Mesendoderm (in vitro differentiated cells): ENCODE measurements around the gene GPHA2.

Source experiments
- DNase-seq: peaks from one replicate; pipeline ENCODE4 v3.0.0; 2013
- H2AK5ac ChIP-seq: 2 replicates; pipeline ENCODE4 v1.6.1; 2013; ENCODE audit warnings: low read length, inconsistent platforms
- H2BK120ac ChIP-seq: 2 replicates; pipeline ENCODE4 v1.6.1; 2013; ENCODE audit warnings: low read depth, mild to moderate bottlenecking, low read length, moderate library complexity, mixed read lengths
- H2BK15ac ChIP-seq: replicated peaks from 2 replicates; pipeline ENCODE4 v1.6.1; 2013; ENCODE audit warnings: low read depth, mild to moderate bottlenecking, moderate library complexity
- H2BK5ac ChIP-seq: 2 replicates; pipeline ENCODE4 v1.6.1; 2013; ENCODE audit warnings: low read length, inconsistent platforms
- H3K18ac ChIP-seq: 2 replicates; pipeline ENCODE4 v1.6.1; 2013; ENCODE audit warnings: mild to moderate bottlenecking, low read length, mixed read lengths
- H3K23ac ChIP-seq: one replicate; pipeline ENCODE4 v1.6.1; 2013; ENCODE audit warnings: low read length
- H3K27ac ChIP-seq: 2 replicates; pipeline ENCODE4 v1.5.1; 2013; ENCODE audit warnings: low read depth, mild to moderate bottlenecking, inconsistent platforms, low read length, moderate library complexity
- H3K27me3 ChIP-seq: 2 replicates; pipeline ENCODE4 v1.6.1; 2013; ENCODE audit warnings: low read length, control low read depth, mild to moderate bottlenecking, inconsistent platforms; ENCODE audit not compliant: insufficient read depth, poor library complexity
- H3K36me3 ChIP-seq: 2 replicates; pipeline ENCODE4 v1.6.1; 2013; ENCODE audit warnings: low read length, inconsistent platforms; ENCODE audit not compliant: control insufficient read depth, insufficient read depth
- H3K4ac ChIP-seq: one replicate; pipeline ENCODE4 v1.6.1; 2013; ENCODE audit warnings: low read depth, mild to moderate bottlenecking, low read length, moderate library complexity
- H3K4me1 ChIP-seq: 2 replicates; pipeline ENCODE4 v1.6.1; 2013; ENCODE audit warnings: low read depth, low read length, inconsistent platforms; ENCODE audit not compliant: control insufficient read depth
- H3K4me2 ChIP-seq: 2 replicates; pipeline ENCODE4 v1.6.1; 2013; ENCODE audit warnings: low read length
- H3K4me3 ChIP-seq: 2 replicates; pipeline ENCODE4 v1.5.1; 2013; ENCODE audit warnings: mild to moderate bottlenecking, low read length
- H3K56ac ChIP-seq: one replicate; pipeline ENCODE4 v1.6.1; 2013; ENCODE audit warnings: low read length
- H3K79me1 ChIP-seq: 2 replicates; pipeline ENCODE4 v1.6.1; 2013; ENCODE audit warnings: low read length, inconsistent platforms
- H3K79me2 ChIP-seq: 2 replicates; pipeline ENCODE4 v1.6.1; 2013; ENCODE audit warnings: mild to moderate bottlenecking, low read length; ENCODE audit not compliant: control insufficient read depth, insufficient read depth
- H3K9ac ChIP-seq: 2 replicates; pipeline ENCODE4 v1.6.1; 2013; ENCODE audit warnings: low read length, inconsistent platforms
- H4K5ac ChIP-seq: one replicate; pipeline ENCODE4 v1.6.1; 2013; ENCODE audit warnings: low read length
- H4K8ac ChIP-seq: one replicate; pipeline ENCODE4 v1.6.1; 2013; ENCODE audit warnings: low read depth, mild to moderate bottlenecking, control low read depth, low read length, moderate library complexity
- WGBS: extraction: QIAGEN DNeasy Blood & Tissue Kit; methylation state at CpG from one replicate; pipeline ENCODE4 v1.1.7; 2013; ENCODE audit warnings: low lambda C conversion rate, missing lambda C conversion rate; ENCODE audit not compliant: insufficient coverage; ENCODE audit errors: extremely low coverage; 5-methylcytosine and 5-hydroxymethylcytosine counted together

Gene GPHA2

GRCh38 chr11:64892838-64893193, 42.9 kb downstream of the GPHA2 start:
- Histone ChIP-seq H3K36me3 (peaks cover 1% of the 10 kb centered on the region), H2BK120ac (no peak overlapping the region), H4K5ac (no peak overlapping the region), H3K4ac (no peak overlapping the region), H3K56ac (no peak overlapping the region), H3K4me2 (no peak overlapping the region), H3K27me3 (no peaks in the 10 kb centered on the region), H2AK5ac (no peak overlapping the region), H3K18ac (no peak overlapping the region), H2BK5ac (no peak overlapping the region), H3K27ac (no peak overlapping the region), H3K4me1 (no peaks in the 10 kb centered on the region), H3K23ac (no peak overlapping the region), H2BK15ac (no peak overlapping the region), H3K79me1 (no peaks in the 10 kb centered on the region), H3K4me3 (no peak overlapping the region), H3K9ac (no peak overlapping the region), H4K8ac (no peak overlapping the region), H3K79me2 (no peaks in the 10 kb centered on the region)
- no CpG with 5 or more reads among the region's 10 CpGs for WGBS
- no peak for DNase-seq

GRCh38 chr11:64892411-64892831, 43.3 kb downstream of the GPHA2 start:
- H3K27me3 ChIP-seq, result no peaks in the 10 kb centered on the region
- no peak overlapping the region for H3K23ac ChIP-seq
- H2BK120ac ChIP-seq, result no peak overlapping the region
- no peak overlapping the region for H3K4me2 ChIP-seq
- no peak overlapping the region for H2BK15ac ChIP-seq
- H3K27ac ChIP-seq, result no peak overlapping the region
- H4K8ac ChIP-seq, result no peak overlapping the region
- H3K36me3 ChIP-seq, result peaks cover 1% of the 10 kb centered on the region
- no peaks in the 10 kb centered on the region for H3K4me1 ChIP-seq
- H3K4ac ChIP-seq, result no peak overlapping the region
- H3K79me2 ChIP-seq, result no peaks in the 10 kb centered on the region
- no peak overlapping the region for H2BK5ac ChIP-seq
- H3K4me3 ChIP-seq, result no peak overlapping the region
- no CpG with 5 or more reads among the region's 11 CpGs for WGBS
- no peak for DNase-seq
- H3K18ac ChIP-seq, result no peak overlapping the region
- no peak overlapping the region for H4K5ac ChIP-seq
- H3K56ac ChIP-seq, result no peak overlapping the region
- H3K9ac ChIP-seq, result no peak overlapping the region
- no peak overlapping the region for H2AK5ac ChIP-seq
- H3K79me1 ChIP-seq, result no peaks in the 10 kb centered on the region

- Histone ChIP-seq H2BK5ac (no peak overlapping the region), H4K8ac (no peak overlapping the region), H3K79me1 (no peaks in the 10 kb centered on the region), H3K4me1 (no peaks in the 10 kb centered on the region), H3K27ac (no peak overlapping the region), H3K4me3 (no peak overlapping the region), H3K27me3 (no peaks in the 10 kb centered on the region), H2AK5ac (no peak overlapping the region), H2BK15ac (no peak overlapping the region), H2BK120ac (no peak overlapping the region), H4K5ac (no peak overlapping the region), H3K18ac (no peak overlapping the region), H3K36me3 (peaks cover 1% of the 10 kb centered on the region), H3K4me2 (no peak overlapping the region), H3K9ac (no peak overlapping the region), H3K23ac (no peak overlapping the region), H3K79me2 (no peaks in the 10 kb centered on the region), H3K4ac (no peak overlapping the region), H3K56ac (no peak overlapping the region)
- no peak for DNase-seq
- WGBS, result no CpG with 5 or more reads among the region's 5 CpGs
Observed at GRCh38 chr11:64891880-64892279, 43.8 kb downstream of the GPHA2 start.

GRCh38 chr11:64891215-64891848, 44.4 kb downstream of the GPHA2 start:
- WGBS, result no CpG with 5 or more reads among the region's 25 CpGs
- Histone ChIP-seq H3K79me2 (no peaks in the 10 kb centered on the region), H3K4me2 (no peak overlapping the region), H4K5ac (no peak overlapping the region), H3K36me3 (no peaks in the 10 kb centered on the region), H3K18ac (no peak overlapping the region), H3K79me1 (no peaks in the 10 kb centered on the region), H3K27me3 (no peaks in the 10 kb centered on the region), H3K4me1 (no peaks in the 10 kb centered on the region), H2BK120ac (no peak overlapping the region), H2BK5ac (no peak overlapping the region), H4K8ac (no peak overlapping the region), H2BK15ac (no peak overlapping the region), H2AK5ac (no peak overlapping the region), H3K4ac (no peak overlapping the region), H3K4me3 (no peak overlapping the region), H3K23ac (no peak overlapping the region), H3K56ac (no peak overlapping the region), H3K27ac (no peak overlapping the region), H3K9ac (no peak overlapping the region)
- no peak for DNase-seq

- Histone ChIP-seq H3K79me2 (no peaks in the 10 kb centered on the region), H4K5ac (no peak overlapping the region), H3K4me2 (no peak overlapping the region), H3K56ac (no peak overlapping the region), H3K4ac (no peak overlapping the region), H3K79me1 (no peaks in the 10 kb centered on the region), H2AK5ac (no peak overlapping the region), H3K18ac (no peak overlapping the region), H3K36me3 (no peaks in the 10 kb centered on the region), H2BK120ac (no peak overlapping the region), H3K23ac (no peak overlapping the region), H3K27me3 (no peaks in the 10 kb centered on the region), H2BK5ac (no peak overlapping the region), H3K27ac (no peak overlapping the region), H3K4me3 (no peak overlapping the region), H3K4me1 (no peaks in the 10 kb centered on the region), H4K8ac (no peak overlapping the region), H3K9ac (no peak overlapping the region), H2BK15ac (no peak overlapping the region)
- DNase-seq, result no peak
- WGBS, result no CpG with 5 or more reads among the region's 7 CpGs
Observed at GRCh38 chr11:64890522-64890939, 45.2 kb downstream of the GPHA2 start.
